ENCODE results near the gene HSD17B14. TPM values are rescaled to one million over a fixed set of nuclear protein-coding genes. Genes with fewer than 3 reads are reported as not detected.

Gene HSD17B14
- total RNA-seq, 1 experiment from 2014 or later: 1.0 TPM

DNA sequence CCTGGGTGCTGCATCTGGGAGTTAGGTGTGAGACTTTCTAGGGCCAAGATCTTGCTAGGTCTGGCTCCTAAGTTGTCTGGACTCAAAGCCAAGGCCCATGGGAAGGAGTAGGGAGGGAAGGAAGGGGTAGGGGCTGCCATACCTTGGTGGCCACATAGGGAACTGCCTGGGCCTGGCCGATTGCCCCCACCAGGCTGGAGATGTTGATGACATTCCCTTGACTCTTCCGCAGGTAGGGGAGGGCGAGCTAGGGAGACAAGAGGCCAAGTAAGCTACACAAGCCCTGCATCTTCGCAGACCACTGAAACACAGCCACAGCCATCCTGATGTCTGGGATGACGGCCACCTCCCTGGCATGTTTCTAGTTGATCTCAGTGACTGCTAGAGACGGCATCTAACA is 21.4 kb downstream of the HSD17B14 start:
- Histone ChIP-seq H4K20me1 (ENCODE audit: insufficient read depth, low read depth, low read length) (no peaks in the 10 kb centered on the region), H3K27ac (ENCODE audit: low read length) (no peak overlapping the region), H3K9me3 (ENCODE audit: low read length) (no peaks in the 10 kb centered on the region), H3K36me3 (ENCODE audit: insufficient read depth, low read length) (no peaks in the 10 kb centered on the region), H3K4me3 (ENCODE audit: low read length) (no peak overlapping the region), H3K27me3 (ENCODE audit: low read length) (no peaks in the 10 kb centered on the region), H3K4me1 (ENCODE audit: low read length) (peaks cover 15% of the 10 kb centered on the region), H3K79me2 (ENCODE audit: low read length) (peaks cover 9% of the 10 kb centered on the region), H2AFZ (ENCODE audit: low read length) (no peak overlapping the region), H3K9ac (ENCODE audit: low read length) (no peak overlapping the region), H3K4me2 (ENCODE audit: low read depth, low read length, poor library complexity, severe bottlenecking) (no peak overlapping the region), H3K9me2 (replicated peaks; ENCODE audit: insufficient read depth, low read length) (no peaks in the 10 kb centered on the region)
- DNase-seq: no peak

- Histone ChIP-seq H2AFZ (ENCODE audit: low read length) (no peak overlapping the region), H4K20me1 (ENCODE audit: insufficient read depth, low read depth, low read length) (no peaks in the 10 kb centered on the region), H3K27me3 (ENCODE audit: low read length) (no peaks in the 10 kb centered on the region), H3K9me2 (replicated peaks; ENCODE audit: insufficient read depth, low read length) (no peaks in the 10 kb centered on the region), H3K4me2 (ENCODE audit: low read depth, low read length, poor library complexity, severe bottlenecking) (no peak overlapping the region), H3K4me3 (ENCODE audit: low read length) (no peak overlapping the region), H3K79me2 (ENCODE audit: low read length) (peaks cover 24% of the 10 kb centered on the region), H3K4me1 (ENCODE audit: low read length) (peaks cover 24% of the 10 kb centered on the region), H3K9me3 (ENCODE audit: low read length) (no peaks in the 10 kb centered on the region), H3K9ac (ENCODE audit: low read length) (no peak overlapping the region), H3K27ac (ENCODE audit: low read length) (no peak overlapping the region), H3K36me3 (ENCODE audit: insufficient read depth, low read length) (no peaks in the 10 kb centered on the region)
- DNase-seq: peak; percentile 64
Observed at GRCh38 chr19:48813123-48813913, 23.0 kb downstream of the HSD17B14 start.

GRCh38 chr19:48812094-48812929 is 24.0 kb downstream of the HSD17B14 start:
- H3K9me2 ChIP-seq (replicated peaks; ENCODE audit: insufficient read depth, low read length): no peaks in the 10 kb centered on the region
- peaks cover 34% of the 10 kb centered on the region for H3K79me2 ChIP-seq (ENCODE audit: low read length)
- no peaks in the 10 kb centered on the region for H3K36me3 ChIP-seq (ENCODE audit: insufficient read depth, low read length)
- peak overlapping the region; percentile 73 for H3K4me2 ChIP-seq (ENCODE audit: low read depth, low read length, poor library complexity, severe bottlenecking)
- no peaks in the 10 kb centered on the region for H4K20me1 ChIP-seq (ENCODE audit: insufficient read depth, low read depth, low read length)
- peak overlapping the region; percentile 36; the same call in 1 of the 2 replicates for H2AFZ ChIP-seq (ENCODE audit: low read length)
- no peaks in the 10 kb centered on the region for H3K9me3 ChIP-seq (ENCODE audit: low read length)
- no peak overlapping the region for H3K27ac ChIP-seq (ENCODE audit: low read length)
- peak; percentile 97 for DNase-seq
- H3K9ac ChIP-seq (ENCODE audit: low read length): peak overlapping the region; percentile 62
- H3K4me1 ChIP-seq (ENCODE audit: low read length): peaks cover 24% of the 10 kb centered on the region
- H3K27me3 ChIP-seq (ENCODE audit: low read length): no peaks in the 10 kb centered on the region
- peak overlapping the region; percentile 54; the same call in 1 of the 2 replicates for H3K4me3 ChIP-seq (ENCODE audit: low read length)

GRCh38 chr19:48810151-48810550 is 26.1 kb downstream of the HSD17B14 start:
- Histone ChIP-seq H3K4me2 (ENCODE audit: low read depth, low read length, poor library complexity, severe bottlenecking) (peak overlapping the region; percentile 73), H3K27ac (ENCODE audit: low read length) (peak overlapping the region; percentile 53; the same call in 1 of the 2 replicates), H3K79me2 (ENCODE audit: low read length) (peaks cover 37% of the 10 kb centered on the region), H3K36me3 (ENCODE audit: insufficient read depth, low read length) (no peaks in the 10 kb centered on the region), H3K4me3 (ENCODE audit: low read length) (peak overlapping the region; percentile 67), H3K9me2 (replicated peaks; ENCODE audit: insufficient read depth, low read length) (no peaks in the 10 kb centered on the region), H2AFZ (ENCODE audit: low read length) (peak overlapping the region; percentile 42; the same call in 1 of the 2 replicates), H3K9me3 (ENCODE audit: low read length) (no peaks in the 10 kb centered on the region), H3K4me1 (ENCODE audit: low read length) (peaks cover 24% of the 10 kb centered on the region), H3K9ac (ENCODE audit: low read length) (peak overlapping the region; percentile 73), H4K20me1 (ENCODE audit: insufficient read depth, low read depth, low read length) (no peaks in the 10 kb centered on the region), H3K27me3 (ENCODE audit: low read length) (no peaks in the 10 kb centered on the region)
- DNase-seq: peak; percentile 63

DNA sequence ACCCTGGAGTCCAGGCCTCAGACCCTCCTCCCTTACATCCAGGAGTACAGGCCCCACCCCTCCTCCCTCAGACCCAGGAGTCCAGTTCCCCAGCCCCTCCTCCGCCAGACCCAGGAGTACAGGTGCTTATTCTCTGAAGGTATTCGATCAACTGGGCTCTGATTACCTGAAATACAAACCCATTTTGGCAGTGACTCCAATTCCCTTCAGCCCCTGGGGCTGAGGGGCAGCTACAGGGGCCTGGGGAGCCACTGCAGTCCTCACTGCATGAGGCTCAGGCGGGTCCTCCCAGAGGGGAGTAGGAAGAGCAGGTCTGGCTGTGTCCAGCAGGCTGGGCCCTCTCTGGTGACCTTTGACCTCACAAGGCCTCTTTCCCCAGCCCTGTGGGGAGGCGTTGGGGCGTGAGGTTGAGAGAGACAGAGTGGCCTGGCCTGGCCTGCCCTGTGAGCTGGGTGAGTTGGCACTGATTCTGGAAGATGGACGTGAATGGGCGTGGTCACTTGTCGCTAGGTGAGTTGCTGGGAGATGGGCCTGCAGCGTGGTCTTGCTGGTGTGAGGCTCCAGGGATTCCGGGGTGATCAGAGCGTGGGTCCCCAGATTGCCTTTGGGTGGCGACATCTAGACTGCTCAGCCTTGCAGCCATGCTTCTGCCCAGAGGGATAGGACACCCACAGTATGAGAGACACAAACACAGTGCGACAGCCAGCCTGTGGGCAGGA is 28.5 kb downstream of the HSD17B14 start:
- H3K9me2 ChIP-seq (replicated peaks; ENCODE audit: insufficient read depth, low read length): no peaks in the 10 kb centered on the region
- H3K36me3 ChIP-seq (ENCODE audit: insufficient read depth, low read length): no peaks in the 10 kb centered on the region
- H3K4me3 ChIP-seq (ENCODE audit: low read length): no peak overlapping the region
- H3K9me3 ChIP-seq (ENCODE audit: low read length): no peaks in the 10 kb centered on the region
- no peaks in the 10 kb centered on the region for H4K20me1 ChIP-seq (ENCODE audit: insufficient read depth, low read depth, low read length)
- H3K27ac ChIP-seq (ENCODE audit: low read length): no peak overlapping the region
- no peak overlapping the region for H3K9ac ChIP-seq (ENCODE audit: low read length)
- peaks cover 22% of the 10 kb centered on the region for H3K4me1 ChIP-seq (ENCODE audit: low read length)
- H3K27me3 ChIP-seq (ENCODE audit: low read length): no peaks in the 10 kb centered on the region
- peaks cover 39% of the 10 kb centered on the region for H3K79me2 ChIP-seq (ENCODE audit: low read length)
- peak; percentile 63 for DNase-seq
- no peak overlapping the region for H2AFZ ChIP-seq (ENCODE audit: low read length)
- no peak overlapping the region for H3K4me2 ChIP-seq (ENCODE audit: low read depth, low read length, poor library complexity, severe bottlenecking)

GRCh38 chr19:48806818-48807589 is 29.3 kb downstream of the HSD17B14 start:
- no peak overlapping the region for H2AFZ ChIP-seq (ENCODE audit: low read length)

GRCh38 chr19:48806518-48806817 is 29.8 kb downstream of the HSD17B14 start:
- no peak overlapping the region for H3K4me3 ChIP-seq (ENCODE audit: low read length)
- no peaks in the 10 kb centered on the region for H3K9me3 ChIP-seq (ENCODE audit: low read length)
- H3K9ac ChIP-seq (ENCODE audit: low read length): no peak overlapping the region
- DNase-seq: no peak
- H4K20me1 ChIP-seq (ENCODE audit: insufficient read depth, low read depth, low read length): no peaks in the 10 kb centered on the region
- no peak overlapping the region for H2AFZ ChIP-seq (ENCODE audit: low read length)
- H3K36me3 ChIP-seq (ENCODE audit: insufficient read depth, low read length): no peaks in the 10 kb centered on the region
- H3K79me2 ChIP-seq (ENCODE audit: low read length): peaks cover 39% of the 10 kb centered on the region
- H3K4me1 ChIP-seq (ENCODE audit: low read length): peaks cover 15% of the 10 kb centered on the region
- no peak overlapping the region for H3K27ac ChIP-seq (ENCODE audit: low read length)
- H3K9me2 ChIP-seq (replicated peaks; ENCODE audit: insufficient read depth, low read length): no peaks in the 10 kb centered on the region
- H3K4me2 ChIP-seq (ENCODE audit: low read depth, low read length, poor library complexity, severe bottlenecking): no peak overlapping the region
- H3K27me3 ChIP-seq (ENCODE audit: low read length): no peaks in the 10 kb centered on the region

More at GRCh38 chr19:48806818-48807589, 29.3 kb downstream of the HSD17B14 start:
- H3K4me2 ChIP-seq (ENCODE audit: low read depth, low read length, poor library complexity, severe bottlenecking): no peak overlapping the region
- H3K9ac ChIP-seq (ENCODE audit: low read length): no peak overlapping the region
- H4K20me1 ChIP-seq (ENCODE audit: insufficient read depth, low read depth, low read length): no peaks in the 10 kb centered on the region
- H3K4me3 ChIP-seq (ENCODE audit: low read length): no peak overlapping the region
- DNase-seq: peak; percentile 91
- H3K9me2 ChIP-seq (replicated peaks; ENCODE audit: insufficient read depth, low read length): no peaks in the 10 kb centered on the region
- no peak overlapping the region for H3K27ac ChIP-seq (ENCODE audit: low read length)
- peaks cover 39% of the 10 kb centered on the region for H3K79me2 ChIP-seq (ENCODE audit: low read length)
- no peaks in the 10 kb centered on the region for H3K36me3 ChIP-seq (ENCODE audit: insufficient read depth, low read length)
- no peaks in the 10 kb centered on the region for H3K27me3 ChIP-seq (ENCODE audit: low read length)
- H3K4me1 ChIP-seq (ENCODE audit: low read length): peaks cover 18% of the 10 kb centered on the region
- H3K9me3 ChIP-seq (ENCODE audit: low read length): no peaks in the 10 kb centered on the region
